GM19455 (cell line): ENCODE results near the gene ARHGAP26.
A peak's percentile ranks its signal among the peaks of the same experiment; 100 is the strongest.

Source experiments
- ATAC-seq: cut with Tn5 transposase; IDR thresholded peaks from one replicate; pipeline ENCODE4 v1.9.1; 2021; ENCODE audit not compliant: unreplicated experiment

Gene ARHGAP26

GRCh38 chr5:143121135-143121475 is 350.9 kb downstream of the ARHGAP26 start:
- ATAC-seq: no peak

DNA sequence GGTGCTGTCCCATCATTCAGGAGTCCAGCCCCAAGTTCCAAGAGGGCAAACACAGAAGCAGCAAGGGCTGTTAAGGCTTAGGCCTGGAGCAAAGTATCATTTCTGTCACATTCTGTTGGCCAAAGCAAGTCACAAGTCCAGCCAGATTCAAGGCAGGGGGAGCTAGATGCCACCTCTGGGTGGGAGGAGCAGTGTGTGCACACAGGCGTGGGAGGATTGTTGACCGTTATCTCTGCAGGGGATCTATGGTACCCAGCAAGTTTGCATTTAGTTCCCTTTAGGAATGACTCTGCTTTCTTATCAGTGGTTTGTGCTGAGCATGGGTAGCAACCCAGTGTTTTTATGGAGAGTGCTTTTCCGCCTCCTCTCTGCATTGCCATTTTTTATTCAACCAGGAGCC is 354.4 kb downstream of the ARHGAP26 start:
- ATAC-seq: no peak

- ATAC-seq: no peak
These were observed 356.2 kb downstream of the ARHGAP26 start for GRCh38 chr5:143126174-143127019.

DNA sequence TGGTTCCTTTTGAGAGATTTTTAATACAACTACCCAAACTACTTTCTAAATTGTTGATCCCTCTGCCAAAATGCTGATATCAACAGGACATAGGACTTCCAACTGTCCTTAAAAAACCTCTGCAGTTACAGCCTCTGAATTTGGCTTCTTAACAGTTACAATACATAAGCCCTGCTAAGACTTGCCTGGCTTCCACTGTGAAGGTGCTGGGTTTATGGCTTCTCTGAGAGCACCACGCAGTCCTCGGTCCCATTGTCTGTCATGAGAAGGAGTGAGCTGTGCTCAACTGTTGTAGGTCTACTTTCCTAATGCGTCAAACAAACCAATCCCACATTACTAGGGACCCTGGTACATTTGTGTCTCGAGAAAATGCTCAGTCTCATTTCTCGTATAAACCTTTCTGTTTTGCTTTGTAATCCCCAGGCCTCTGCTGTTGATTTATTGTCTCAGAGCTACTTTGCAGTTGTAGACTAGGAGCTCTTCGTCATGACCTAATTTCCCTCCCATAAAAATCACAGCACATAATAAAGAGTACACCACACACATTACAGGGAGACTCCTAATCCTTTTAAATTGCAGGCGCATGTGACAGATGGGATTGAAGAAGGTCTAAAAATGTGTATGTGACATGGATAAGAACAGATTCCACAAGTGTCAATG is 358.4 kb downstream of the ARHGAP26 start:
- no peak for ATAC-seq

- no peak for ATAC-seq
These were observed 359.0 kb downstream of the ARHGAP26 start for GRCh38 chr5:143129203-143129602.

DNA sequence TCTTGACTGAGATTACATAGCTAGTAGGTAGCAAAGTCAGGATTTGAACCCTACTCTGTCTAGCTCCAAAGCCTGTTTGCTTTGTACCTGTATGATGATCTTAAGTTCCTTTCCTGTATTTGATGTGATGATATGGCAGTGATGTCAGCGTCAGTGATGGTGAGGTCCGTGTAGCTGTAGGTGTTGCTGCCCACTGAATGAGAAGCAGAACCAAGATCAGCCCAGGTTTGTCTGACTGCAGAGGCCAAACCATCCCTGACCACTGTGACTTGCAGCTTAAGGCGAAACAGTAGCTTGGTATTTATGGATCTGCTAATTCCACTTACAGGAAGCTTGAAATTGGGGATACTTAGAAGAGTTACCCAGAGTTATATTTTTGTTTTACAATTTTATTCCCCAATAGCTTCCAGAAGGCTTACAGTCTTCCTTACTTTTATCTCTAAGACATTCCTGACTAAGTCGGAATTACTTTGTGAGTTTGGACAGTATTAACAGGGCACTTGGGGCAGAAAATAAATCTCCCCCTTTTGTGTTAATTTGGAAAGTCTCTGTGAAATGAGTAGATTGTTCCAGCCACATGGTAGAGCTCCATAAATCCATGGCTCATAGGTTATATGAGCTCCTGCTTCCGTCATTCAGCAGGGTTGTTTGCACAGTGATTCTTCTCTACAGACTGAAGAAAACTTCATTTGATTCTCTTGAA is 359.9 kb downstream of the ARHGAP26 start:
- no peak for ATAC-seq

- ATAC-seq: no peak
These were observed 360.6 kb downstream of the ARHGAP26 start for GRCh38 chr5:143130613-143131305.

- ATAC-seq: no peak
These were observed 361.8 kb downstream of the ARHGAP26 start for GRCh38 chr5:143131972-143132371.

DNA sequence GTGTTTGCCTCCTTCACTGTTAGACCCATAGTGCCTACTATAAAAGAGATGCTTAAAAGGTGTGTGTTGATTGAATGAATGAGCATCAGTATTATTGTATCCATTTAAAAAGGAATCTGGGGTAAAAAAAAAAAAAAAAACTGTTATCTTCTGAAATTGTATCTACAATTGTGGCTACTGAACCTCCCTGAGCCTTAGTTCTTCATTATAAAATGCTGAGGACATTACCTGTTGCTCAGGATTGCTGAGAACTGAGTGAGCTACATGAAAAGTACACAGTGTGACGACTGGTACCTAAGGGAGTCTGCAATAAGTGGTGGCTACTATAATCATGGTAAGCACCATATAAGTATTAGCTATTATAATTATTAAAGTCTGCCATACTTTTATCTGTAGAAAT is 362.6 kb downstream of the ARHGAP26 start:
- ATAC-seq: no peak

DNA sequence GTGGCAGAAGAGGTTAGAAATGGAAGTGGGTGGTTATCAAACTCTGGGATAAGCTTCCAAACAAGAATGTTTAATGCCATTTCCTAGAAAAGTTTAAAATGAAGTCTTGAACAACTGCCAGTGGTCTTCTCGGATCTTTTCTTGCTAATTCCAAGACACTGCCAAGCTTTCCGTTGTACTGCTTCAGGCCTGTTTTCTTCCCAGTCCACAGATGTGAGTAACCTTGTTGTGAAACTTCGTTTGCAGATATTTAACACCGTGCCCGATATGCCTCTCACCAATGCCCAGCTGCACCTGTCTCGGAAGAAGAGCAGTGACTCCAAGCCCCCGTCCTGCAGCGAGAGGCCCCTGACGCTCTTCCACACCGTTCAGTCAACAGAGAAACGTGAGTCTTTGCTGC is 363.5 kb downstream of the ARHGAP26 start:
- no peak for ATAC-seq

- ATAC-seq: no peak
These were observed 364.1 kb downstream of the ARHGAP26 start for GRCh38 chr5:143134269-143134668.

DNA sequence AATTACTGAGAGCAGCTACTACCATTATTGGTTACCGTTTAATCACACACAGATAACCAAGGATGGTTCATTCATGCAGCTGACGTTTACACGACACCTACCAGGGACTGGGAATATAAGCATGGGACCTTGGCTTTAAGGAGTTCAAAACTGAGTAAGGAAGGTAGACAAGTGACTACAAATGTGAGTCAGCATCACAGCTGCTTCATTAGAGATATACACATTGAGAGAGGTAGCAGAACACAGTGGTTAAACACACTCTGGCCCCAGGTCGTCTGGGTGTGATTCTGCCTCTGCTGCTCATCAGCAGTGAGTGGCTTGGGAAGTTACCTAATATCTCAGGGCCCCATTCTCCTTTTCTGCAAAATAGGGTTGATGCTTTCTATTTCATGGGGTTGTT is 364.7 kb downstream of the ARHGAP26 start:
- ATAC-seq: peak; percentile 76

GRCh38 chr5:143135832-143136551 is 365.8 kb downstream of the ARHGAP26 start:
- no peak for ATAC-seq

GRCh38 chr5:143138839-143139238 is 368.7 kb downstream of the ARHGAP26 start:
- ATAC-seq: no peak

GRCh38 chr5:143139585-143139984 is 369.4 kb downstream of the ARHGAP26 start:
- no peak for ATAC-seq

DNA sequence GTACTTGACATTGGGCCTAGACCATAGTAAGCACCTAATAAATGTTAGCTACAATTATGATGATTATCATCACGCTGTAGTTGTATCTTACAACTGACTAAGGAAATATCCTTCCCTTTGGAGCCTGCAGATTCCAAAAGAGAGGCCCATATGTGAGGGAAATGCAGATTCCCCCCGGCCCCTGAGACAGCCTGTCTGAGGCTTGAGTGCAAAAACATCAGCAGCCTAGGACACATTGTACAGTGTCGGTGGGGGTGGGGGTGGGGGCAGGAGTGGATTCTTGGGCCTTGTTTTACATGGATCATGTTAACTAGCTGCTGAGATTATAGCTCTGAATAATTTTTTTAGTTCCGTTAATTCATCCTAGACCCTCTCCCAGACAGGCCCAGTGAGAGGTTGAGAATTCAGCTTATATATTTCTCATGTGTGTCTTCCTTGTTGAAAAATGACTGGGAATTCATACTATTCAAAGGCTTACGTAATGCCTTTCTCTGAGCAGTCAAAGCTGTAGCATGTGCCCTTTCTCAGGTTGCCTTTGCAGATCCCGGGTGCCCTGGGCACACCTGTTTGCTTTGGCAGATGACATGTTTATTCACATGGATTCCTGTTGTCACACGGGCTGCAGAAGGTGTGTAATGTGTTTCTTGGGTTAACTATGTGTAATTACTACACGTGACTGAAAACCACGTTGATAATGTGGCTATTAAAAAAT is 370.5 kb downstream of the ARHGAP26 start:
- no peak for ATAC-seq

DNA sequence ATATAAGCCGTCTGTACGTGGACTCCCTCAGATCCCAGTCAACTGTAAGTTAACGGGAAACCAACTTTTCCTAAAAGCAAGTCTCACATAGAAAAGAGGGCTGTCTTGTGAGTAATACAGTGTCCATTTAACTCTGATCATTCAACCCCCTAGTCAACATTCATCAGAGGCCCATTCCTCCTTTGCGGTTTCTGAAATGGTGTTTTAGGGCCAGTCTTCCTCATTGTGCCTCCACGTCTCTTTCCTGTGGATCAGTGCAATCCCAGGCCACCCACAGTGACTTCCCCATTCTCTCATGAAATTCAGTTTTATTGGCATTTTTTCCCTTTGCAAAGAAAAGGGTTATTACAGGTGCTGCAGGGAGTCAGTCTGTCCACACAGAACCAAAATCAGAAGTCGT is 371.5 kb downstream of the ARHGAP26 start:
- no peak for ATAC-seq

DNA sequence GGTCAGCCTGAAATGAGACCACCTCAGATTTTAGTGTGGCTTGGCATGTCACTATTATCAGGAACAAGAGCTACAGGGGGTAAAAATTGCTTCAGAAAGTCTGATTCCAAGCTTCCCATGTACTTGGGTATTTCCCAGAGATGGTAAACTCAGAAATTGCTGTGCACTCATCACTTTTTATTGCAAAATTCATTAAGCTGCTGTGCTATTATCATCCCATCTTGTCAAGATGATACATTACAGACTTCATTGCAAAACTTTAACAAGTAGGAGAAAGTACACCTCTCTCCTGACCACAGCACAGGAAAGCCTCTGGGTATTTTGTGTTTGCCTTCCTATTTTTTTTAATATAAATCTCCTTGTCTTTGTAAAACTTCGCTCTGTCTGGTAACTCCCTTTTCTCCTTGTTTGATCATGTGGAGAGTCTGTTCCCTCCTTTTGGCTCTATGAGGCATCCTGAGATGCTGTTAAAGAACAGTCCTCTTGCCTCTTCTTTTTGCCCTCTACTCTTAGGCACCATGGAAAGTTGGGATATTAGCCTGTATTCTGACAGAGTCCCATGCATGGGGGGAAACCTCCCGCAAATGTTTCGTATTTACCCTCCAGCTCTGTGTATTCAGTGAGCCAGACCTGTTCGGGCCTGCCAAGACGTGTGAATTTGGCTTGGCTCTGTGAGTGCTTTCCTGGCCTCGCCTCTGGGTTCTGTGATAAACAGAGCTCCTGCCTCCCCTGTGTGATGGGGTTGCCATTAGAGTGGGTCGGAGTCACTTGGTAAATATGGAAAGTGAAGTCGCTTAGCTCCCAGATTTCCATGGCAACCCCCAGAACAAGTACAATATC is 372.6 kb downstream of the ARHGAP26 start:
- no peak for ATAC-seq

DNA sequence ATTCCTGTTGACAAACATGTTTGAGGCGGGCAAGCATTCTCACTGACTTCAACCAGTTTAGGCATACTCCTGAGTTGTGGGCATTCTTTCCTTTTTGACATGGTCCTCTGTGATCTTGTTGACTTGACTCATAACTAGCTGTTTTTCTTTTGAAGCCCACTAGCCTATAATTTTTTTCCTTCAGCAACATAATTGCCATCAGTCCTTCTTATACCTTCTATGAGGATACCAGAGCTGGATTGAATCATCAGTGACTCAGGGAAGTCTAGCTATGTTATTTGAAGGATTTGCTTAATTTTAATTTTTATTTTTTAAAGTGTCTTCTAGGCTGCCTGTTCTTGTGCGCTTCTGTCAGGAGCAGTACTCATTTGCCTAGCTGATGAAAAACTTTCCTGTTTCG is 373.8 kb downstream of the ARHGAP26 start:
- no peak for ATAC-seq
